Measurements from ENCODE around the gene SASH3.

GRCh38 chrX:129754056-129755024 lies 25.4 kb upstream of the SASH3 start:
- TF ChIP-seq POLR2A (IDR thresholded peaks at IDR 0.05) (no peak), CTCF (IDR thresholded peaks at IDR 0.05) (no peak), EP300 (IDR thresholded peaks at IDR 0.05) (no peak)

Measured in stomach (tissue), 4 donors.